T-helper 1 cell treated with Interleukin-12 subunit alpha and Interleukin-12 subunit beta and Interleukin-4 antibody, amounts not matched to agents 30 μg/mL and 1 μg/mL, for 36 hours (primary cell): Measurements from ENCODE around the gene AFAP1L1.

ENCODE experiments used
- H3K27ac Mint-ChIP-seq: one replicate; pipeline ENCODE4 v1.8.0; 2021; ENCODE audit warnings: mild to moderate bottlenecking, mixed read lengths
- H3K27me3 Mint-ChIP-seq: one replicate; pipeline ENCODE4 v1.8.0; 2021; ENCODE audit warnings: low read depth, mixed read lengths
- H3K36me3 Mint-ChIP-seq: one replicate; pipeline ENCODE4 v1.8.0; 2021; ENCODE audit warnings: low read depth, mixed read lengths
- H3K4me1 Mint-ChIP-seq: one replicate; pipeline ENCODE4 v1.8.0; 2021; ENCODE audit warnings: low read depth, mixed read lengths
- H3K4me3 Mint-ChIP-seq: one replicate; pipeline ENCODE4 v1.8.0; 2021; ENCODE audit warnings: mild to moderate bottlenecking, moderate library complexity, mixed read lengths
- H3K9me3 Mint-ChIP-seq: one replicate; pipeline ENCODE4 v1.8.0; 2021; ENCODE audit warnings: mixed read lengths

AFAP1L1 gene

DNA sequence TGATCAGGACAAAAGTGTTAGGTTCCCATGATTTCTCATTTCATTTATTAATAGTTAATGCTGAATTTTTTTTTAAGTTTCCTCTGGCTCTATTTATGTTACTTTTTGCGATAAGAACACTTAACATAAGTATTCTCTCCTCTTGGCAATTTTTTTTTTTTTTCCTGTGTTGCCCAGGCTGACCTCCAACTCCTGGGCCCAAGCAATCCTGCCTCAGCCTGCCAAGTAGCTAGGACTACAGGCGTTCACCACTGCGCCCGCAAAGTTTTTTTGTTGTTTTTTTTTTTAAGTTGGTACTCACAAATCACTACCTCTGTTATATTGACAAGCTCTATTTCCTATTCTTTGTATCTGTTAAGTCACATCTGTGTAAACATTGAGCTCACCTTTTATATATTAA, 80.5 kb downstream of the AFAP1L1 start:
- Mint-ChIP-seq H3K36me3 (peaks cover 82% of the 10 kb centered on the region), H3K4me3 (peak overlapping the region; percentile 25), H3K27ac (peak overlapping the region; percentile 71), H3K9me3 (no peaks in the 10 kb centered on the region), H3K27me3 (no peaks in the 10 kb centered on the region), H3K4me1 (peaks cover 77% of the 10 kb centered on the region)

DNA sequence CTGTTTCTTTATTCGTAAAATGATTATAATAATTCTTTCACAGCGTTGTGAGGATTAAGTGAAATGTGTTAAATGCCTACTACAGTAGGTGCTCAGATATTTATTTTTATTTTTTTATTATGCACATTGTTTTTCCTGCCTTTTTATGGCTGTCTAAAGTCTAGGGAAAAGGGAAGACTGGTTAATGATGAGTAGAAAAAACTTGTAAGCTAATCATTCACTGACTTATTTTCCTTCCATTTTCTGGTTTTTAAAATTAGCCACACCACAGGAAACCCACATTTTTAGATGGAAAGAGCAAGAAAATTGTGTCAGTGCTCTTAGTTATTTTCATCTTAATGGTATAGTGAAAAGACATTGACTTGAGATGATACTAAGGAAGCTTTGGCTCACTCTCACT, 82.3 kb downstream of the AFAP1L1 start:
- H3K27me3 Mint-ChIP-seq: no peaks in the 10 kb centered on the region
- peaks cover 73% of the 10 kb centered on the region for H3K4me1 Mint-ChIP-seq
- no peak overlapping the region for H3K27ac Mint-ChIP-seq
- H3K36me3 Mint-ChIP-seq: peaks cover 70% of the 10 kb centered on the region
- no peak overlapping the region for H3K4me3 Mint-ChIP-seq
- H3K9me3 Mint-ChIP-seq: no peaks in the 10 kb centered on the region

DNA sequence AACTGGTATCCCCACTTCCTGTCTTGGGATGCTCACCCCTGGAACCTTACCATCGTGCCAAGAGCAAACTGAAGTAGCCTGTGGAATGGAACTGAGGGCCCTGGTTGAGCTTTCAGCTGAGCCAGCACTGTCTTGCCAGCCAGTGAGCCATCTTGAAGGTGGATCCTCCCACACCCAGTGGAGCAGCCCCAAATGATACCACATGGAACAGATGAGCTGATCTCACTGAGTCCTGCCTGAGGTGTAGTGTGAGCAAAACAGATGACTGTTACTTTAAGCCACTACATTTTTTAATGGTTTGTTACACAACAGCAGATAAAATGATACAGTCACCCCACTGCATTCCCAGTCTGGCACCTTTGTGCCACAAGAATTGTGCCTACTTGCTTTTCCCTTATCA, 84.0 kb downstream of the AFAP1L1 start:
- Mint-ChIP-seq H3K27ac (peak overlapping the region; percentile 54), H3K4me3 (no peak overlapping the region), H3K4me1 (peaks cover 73% of the 10 kb centered on the region), H3K36me3 (peaks cover 56% of the 10 kb centered on the region), H3K9me3 (no peaks in the 10 kb centered on the region), H3K27me3 (no peaks in the 10 kb centered on the region)

DNA sequence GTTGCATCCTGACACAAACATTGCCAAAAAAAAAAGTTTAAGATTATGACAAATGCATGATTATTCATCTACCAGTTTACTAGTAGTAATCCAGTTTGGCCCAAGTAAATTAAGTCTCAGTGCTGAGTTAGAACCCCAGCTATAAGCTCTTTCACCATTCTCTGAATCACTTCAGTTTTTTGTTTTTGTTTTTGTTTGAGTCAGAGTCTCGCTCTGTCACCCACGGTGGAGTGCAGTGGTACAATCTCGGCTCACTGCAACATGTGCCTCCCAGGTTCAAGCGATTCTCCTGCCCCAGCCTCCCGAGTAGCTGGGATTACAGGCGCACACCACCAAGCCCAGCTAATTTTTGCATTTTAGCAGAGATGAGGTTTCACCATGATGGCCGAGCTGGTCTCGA, 84.7 kb downstream of the AFAP1L1 start:
- Mint-ChIP-seq H3K36me3 (peaks cover 51% of the 10 kb centered on the region), H3K27ac (peak overlapping the region; percentile 54), H3K9me3 (no peaks in the 10 kb centered on the region), H3K27me3 (no peaks in the 10 kb centered on the region), H3K4me3 (peak overlapping the region; percentile 31), H3K4me1 (peaks cover 72% of the 10 kb centered on the region)

DNA sequence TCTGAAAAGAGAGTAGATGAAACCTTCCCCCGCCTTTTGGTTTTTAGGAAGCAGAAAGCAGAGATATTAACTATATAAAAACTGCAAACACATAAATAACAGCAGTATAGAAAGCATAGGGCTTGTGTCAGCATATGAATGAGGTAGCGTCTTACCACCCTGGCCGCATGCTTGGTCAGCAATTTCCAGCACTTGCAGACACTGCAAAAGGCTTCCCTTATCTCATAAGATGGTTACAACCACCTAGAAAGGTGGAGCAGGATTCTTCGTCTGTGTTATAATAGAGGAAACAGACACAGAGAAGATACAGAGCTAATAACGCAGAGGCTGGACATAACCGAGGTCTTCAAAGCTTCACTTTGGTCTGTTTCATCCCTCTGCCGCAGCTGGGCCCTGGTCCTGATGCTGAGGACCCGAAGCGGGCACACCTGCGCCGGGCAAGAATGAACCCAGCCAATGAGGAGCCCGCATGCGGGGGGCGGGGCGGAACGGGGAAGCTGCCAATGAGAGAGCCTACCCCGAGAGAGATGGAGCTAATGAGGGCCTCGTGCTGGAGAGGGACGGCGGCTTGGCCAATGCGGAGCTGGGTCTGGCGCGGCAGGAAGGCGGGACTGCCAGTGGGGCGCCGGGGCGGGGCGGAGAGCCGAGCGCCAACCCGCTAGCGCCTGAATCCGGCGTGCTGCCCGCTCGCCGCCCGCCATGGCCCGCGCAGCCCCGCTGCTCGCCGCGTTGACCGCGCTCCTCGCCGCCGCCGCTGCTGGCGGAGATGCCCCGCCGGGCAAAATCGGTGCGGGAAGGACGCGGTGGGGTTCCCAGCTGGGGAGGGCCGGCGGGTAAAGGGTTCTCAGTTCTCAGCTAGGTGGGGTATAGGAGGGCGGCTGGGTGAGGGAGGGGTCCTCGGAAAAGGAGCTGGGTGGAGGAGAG, 86.0 kb downstream of the AFAP1L1 start, which contains the start of gene PCYOX1L:
PCYOX1L (plus strand) TSS at position 677 of the 924 bp plus-strand sequence; CDS start at position 700, 23 bp downstream.
- Mint-ChIP-seq H3K9me3 (no peaks in the 10 kb centered on the region), H3K36me3 (peaks cover 38% of the 10 kb centered on the region), H3K27ac (peak within 1 kb of the TSS; percentile 86), H3K4me1 (peaks cover 65% of the 10 kb centered on the region), H3K27me3 (no peaks in the 10 kb centered on the region), H3K4me3 (peak within 1 kb of the TSS; percentile 97)

DNA sequence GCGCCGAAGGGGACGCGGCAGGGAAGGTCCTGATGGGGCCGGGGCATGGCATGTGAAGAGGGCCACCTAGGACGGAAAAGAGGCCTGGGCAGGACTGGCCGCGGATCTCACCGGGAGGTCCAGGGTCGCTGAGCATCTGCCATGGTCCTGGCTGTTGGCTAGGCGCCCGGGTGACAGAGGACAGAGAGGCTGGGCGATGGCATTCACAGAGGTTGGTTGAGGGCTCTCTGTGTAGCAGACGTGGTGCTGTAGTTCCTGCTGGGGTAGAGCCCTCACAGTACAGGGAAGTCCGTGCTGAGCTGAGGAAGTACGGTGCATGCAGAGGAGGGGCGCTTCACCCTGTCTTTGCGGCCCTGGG, 86.6 kb downstream of the AFAP1L1 start:
- H3K27ac Mint-ChIP-seq: peak overlapping the region; percentile 86
- no peaks in the 10 kb centered on the region for H3K27me3 Mint-ChIP-seq
- H3K36me3 Mint-ChIP-seq: peaks cover 36% of the 10 kb centered on the region
- H3K4me1 Mint-ChIP-seq: peaks cover 63% of the 10 kb centered on the region
- peak overlapping the region; percentile 97 for H3K4me3 Mint-ChIP-seq
- H3K9me3 Mint-ChIP-seq: no peaks in the 10 kb centered on the region

DNA sequence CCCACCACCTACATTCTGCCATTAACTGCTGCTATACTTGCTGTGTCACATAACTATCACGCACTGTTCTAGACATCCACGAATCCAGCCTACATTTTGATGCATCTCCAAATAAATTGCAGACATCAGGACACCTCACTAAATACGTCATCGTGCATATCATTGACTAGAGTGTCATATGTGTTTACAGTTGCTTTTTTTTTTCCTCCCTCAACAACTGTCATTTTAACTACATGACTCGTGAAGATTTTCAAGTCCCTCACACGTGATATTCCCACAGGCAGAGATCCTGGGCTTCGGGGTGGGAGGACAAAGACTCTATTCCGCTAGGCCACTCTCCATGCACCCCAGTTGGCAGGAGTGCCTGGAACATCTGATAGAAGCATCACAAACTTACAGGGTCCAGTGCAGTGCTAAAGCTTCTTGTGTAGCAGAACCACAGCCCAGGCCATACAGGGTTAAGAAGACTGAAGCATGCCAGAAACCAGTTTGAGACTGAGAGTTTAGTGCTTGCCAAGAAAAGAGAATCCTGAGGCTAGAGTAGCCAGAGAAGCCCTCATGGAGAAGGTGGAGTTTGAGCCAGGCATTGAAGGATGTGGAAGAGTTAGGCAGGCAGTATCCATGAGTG, 87.3 kb downstream of the AFAP1L1 start:
- peaks cover 57% of the 10 kb centered on the region for H3K4me1 Mint-ChIP-seq
- peak overlapping the region; percentile 86 for H3K27ac Mint-ChIP-seq
- H3K36me3 Mint-ChIP-seq: peaks cover 31% of the 10 kb centered on the region
- peak overlapping the region; percentile 97 for H3K4me3 Mint-ChIP-seq
- no peaks in the 10 kb centered on the region for H3K27me3 Mint-ChIP-seq
- H3K9me3 Mint-ChIP-seq: no peaks in the 10 kb centered on the region

DNA sequence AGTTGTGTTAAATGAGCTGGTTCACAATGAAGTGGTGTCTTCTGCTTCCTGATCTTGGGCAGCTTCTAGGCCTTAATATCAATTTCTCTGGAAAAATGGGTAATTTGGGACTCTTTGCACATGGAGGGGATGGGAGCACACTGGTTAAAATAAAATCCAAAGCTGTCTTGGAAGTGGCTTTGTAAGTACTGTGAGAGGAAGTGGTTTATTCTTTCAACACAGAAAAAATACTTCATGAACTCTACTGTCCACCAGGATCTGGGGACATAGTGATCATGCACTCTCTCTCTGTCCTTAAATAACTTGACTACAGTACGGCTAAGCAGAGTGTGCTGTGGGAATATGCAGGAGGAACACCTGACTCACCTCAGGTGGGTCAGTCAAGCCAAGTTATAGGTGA, 88.6 kb downstream of the AFAP1L1 start:
- Mint-ChIP-seq H3K4me3 (peak overlapping the region; percentile 49), H3K27me3 (no peaks in the 10 kb centered on the region), H3K36me3 (peaks cover 20% of the 10 kb centered on the region), H3K9me3 (no peaks in the 10 kb centered on the region), H3K27ac (peak overlapping the region; percentile 23), H3K4me1 (peaks cover 48% of the 10 kb centered on the region)

DNA sequence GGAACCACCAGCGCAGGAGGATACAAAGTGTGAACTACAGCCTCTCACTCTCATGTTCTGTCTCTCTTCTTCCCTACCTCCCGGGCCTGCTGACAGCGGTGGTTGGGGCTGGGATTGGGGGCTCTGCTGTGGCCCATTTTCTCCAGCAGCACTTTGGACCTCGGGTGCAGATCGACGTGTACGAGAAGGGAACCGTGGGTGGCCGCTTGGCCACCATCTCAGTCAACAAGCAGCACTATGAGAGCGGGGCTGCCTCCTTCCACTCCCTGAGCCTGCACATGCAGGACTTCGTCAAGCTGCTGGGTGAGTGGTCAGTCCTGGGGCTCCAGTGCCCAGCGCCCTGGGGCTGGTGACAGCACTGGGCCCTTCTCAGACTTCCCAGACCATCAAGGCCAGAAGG, 90.9 kb downstream of the AFAP1L1 start:
- H3K36me3 Mint-ChIP-seq: peaks cover 12% of the 10 kb centered on the region
- H3K27ac Mint-ChIP-seq: no peak overlapping the region
- peaks cover 33% of the 10 kb centered on the region for H3K4me1 Mint-ChIP-seq
- no peak overlapping the region for H3K4me3 Mint-ChIP-seq
- H3K27me3 Mint-ChIP-seq: no peaks in the 10 kb centered on the region
- no peaks in the 10 kb centered on the region for H3K9me3 Mint-ChIP-seq

DNA sequence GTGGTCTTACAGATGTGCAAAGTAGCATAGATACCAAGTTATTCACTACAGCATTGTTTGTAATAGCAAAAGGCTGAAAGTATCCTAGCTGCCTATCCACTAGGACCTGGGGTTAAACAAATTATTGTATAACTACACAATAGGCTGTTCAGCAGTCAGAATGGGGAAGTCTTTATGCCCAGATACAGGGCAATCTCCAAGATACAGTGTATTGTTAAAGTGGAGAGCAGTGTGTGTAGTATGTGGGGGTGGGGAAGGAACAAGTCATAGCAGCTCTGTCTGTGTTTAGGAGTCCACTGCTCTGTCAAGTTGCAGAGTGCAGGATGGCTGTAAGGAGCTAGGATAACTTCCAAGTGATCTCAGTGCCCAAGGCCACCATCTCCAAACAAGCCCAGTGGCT, 91.7 kb downstream of the AFAP1L1 start:
- no peak overlapping the region for H3K4me3 Mint-ChIP-seq
- H3K27me3 Mint-ChIP-seq: no peaks in the 10 kb centered on the region
- H3K4me1 Mint-ChIP-seq: peaks cover 30% of the 10 kb centered on the region
- H3K27ac Mint-ChIP-seq: no peak overlapping the region
- H3K9me3 Mint-ChIP-seq: no peaks in the 10 kb centered on the region
- peaks cover 12% of the 10 kb centered on the region for H3K36me3 Mint-ChIP-seq

DNA sequence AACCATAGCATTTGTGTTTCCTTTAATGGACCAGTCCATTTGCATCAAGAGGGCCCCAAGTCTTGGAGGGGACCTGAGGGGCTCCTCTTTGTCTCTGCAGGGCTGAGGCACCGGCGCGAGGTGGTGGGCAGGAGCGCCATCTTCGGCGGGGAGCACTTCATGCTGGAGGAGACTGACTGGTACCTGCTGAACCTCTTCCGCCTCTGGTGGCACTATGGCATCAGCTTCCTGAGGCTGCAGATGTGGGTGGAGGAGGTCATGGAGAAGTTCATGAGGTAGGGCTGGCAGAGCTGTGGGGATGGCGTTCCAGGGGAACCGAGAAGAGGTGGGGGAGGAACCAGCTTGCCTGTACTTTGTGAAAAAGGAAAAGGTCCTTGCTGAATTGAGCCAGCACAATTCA, 92.3 kb downstream of the AFAP1L1 start:
- Mint-ChIP-seq H3K4me1 (peaks cover 24% of the 10 kb centered on the region), H3K27ac (no peak overlapping the region), H3K4me3 (no peak overlapping the region), H3K9me3 (no peaks in the 10 kb centered on the region), H3K27me3 (no peaks in the 10 kb centered on the region), H3K36me3 (peaks cover 13% of the 10 kb centered on the region)

DNA sequence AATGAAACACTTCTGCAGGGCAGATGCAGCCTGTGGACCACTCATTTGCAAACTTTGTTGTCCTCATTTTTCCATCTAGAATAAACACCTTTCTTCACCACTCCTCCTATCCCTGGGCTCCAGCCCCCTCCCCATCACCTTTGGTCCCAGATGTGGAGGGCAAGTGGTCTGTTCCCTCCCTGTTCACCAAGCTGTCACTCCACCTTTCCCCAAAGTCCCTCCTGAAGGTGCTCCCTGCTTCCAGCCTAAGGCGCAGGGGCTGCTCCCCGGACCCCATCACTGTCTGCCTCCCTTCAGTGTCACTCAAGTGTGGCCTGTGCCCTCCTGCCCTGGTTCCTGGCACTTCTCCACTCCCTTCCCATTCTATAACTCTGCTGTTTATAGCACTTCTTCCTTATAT, 93.1 kb downstream of the AFAP1L1 start:
- H3K4me1 Mint-ChIP-seq: peaks cover 19% of the 10 kb centered on the region
- H3K36me3 Mint-ChIP-seq: peaks cover 13% of the 10 kb centered on the region
- no peak overlapping the region for H3K27ac Mint-ChIP-seq
- H3K4me3 Mint-ChIP-seq: no peak overlapping the region
- H3K9me3 Mint-ChIP-seq: no peaks in the 10 kb centered on the region
- no peaks in the 10 kb centered on the region for H3K27me3 Mint-ChIP-seq

DNA sequence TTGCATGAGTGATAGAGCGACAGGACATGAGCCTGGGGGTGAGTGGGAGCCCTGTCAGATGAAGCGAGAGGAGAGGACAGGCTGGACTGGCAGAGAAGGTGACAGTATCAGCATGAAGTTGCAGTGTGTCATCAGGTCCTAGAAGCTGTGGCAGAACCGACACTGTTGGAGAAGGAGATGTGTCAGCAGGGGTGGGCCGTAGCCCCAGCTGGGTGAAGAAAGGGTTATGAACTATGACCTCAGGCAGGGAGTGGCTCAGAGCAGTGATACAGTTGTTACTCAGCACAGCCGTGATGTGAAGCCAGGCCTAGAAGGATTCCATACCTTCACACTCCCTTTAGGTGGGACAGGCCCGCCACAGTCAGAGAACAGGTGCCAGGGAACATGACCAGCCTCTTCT, 93.8 kb downstream of the AFAP1L1 start:
- Mint-ChIP-seq H3K27me3 (no peaks in the 10 kb centered on the region), H3K27ac (no peak overlapping the region), H3K4me3 (no peak overlapping the region), H3K4me1 (peaks cover 12% of the 10 kb centered on the region), H3K36me3 (peaks cover 11% of the 10 kb centered on the region), H3K9me3 (no peaks in the 10 kb centered on the region)

DNA sequence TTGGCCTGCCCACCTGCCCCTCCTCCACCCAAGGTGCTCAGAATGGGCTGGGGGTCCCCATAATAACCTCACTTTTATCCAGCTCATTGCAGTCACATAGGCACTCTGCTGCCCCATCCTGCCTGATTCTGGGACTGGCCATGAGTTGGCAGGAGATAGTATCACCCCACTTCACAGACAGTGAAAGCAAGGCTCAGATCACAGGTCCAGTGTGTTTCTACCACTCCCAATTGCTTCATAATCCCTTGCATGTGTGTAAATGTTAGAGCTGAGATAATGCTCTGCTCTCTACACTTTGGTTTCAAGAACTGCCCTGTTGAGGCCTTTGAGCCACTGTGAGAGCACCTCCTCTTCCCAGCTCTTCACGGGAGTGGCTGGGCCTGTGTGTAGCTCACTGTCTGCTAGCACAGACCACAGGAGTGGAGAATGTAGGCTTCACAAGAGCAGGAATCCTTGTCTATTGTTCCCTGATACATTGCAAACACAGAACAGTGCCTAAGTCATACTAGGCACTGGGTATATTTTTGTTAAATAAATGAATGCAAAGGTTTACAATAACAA, 94.6 kb downstream of the AFAP1L1 start:
- no peak overlapping the region for H3K4me3 Mint-ChIP-seq

More for the DNA sequence above, 94.6 kb downstream of the AFAP1L1 start:
- Mint-ChIP-seq H3K27ac (no peak overlapping the region), H3K4me1 (peaks cover 5% of the 10 kb centered on the region), H3K36me3 (peaks cover 8% of the 10 kb centered on the region), H3K9me3 (no peaks in the 10 kb centered on the region), H3K27me3 (no peaks in the 10 kb centered on the region)
